GM12874 (cell line): ENCODE measurements around the gene LIN9.

Experiments
- TF ChIP-seq, protein P1 (sequence below): IDR thresholded peaks from 2 replicates; pipeline ENCODE4 v1.5.1; 2011; ENCODE audit warnings: low read depth, mild to moderate bottlenecking, control low read depth, low read length, moderate library complexity; ENCODE audit not compliant: insufficient read depth

The LIN9 gene

DNA sequence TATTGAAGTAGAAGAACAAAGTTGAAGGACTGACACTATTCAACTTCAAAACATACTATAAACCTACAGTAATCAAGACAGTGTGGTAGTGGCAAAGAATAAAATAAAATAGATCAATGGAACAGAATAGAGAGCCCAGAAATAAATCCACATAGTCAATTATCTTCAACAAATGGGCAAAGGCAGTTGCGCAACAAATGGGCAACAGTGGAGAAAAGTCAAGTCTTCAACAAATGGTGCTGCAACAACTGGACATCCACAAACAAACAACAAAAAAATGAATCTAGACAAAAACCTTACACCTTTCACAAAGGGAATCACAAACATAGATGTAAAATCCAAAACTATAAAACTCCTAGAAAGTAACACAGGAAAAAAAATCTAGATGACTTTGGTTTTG is 47.1 kb downstream of the LIN9 start:
- TF ChIP-seq, protein P1, sequence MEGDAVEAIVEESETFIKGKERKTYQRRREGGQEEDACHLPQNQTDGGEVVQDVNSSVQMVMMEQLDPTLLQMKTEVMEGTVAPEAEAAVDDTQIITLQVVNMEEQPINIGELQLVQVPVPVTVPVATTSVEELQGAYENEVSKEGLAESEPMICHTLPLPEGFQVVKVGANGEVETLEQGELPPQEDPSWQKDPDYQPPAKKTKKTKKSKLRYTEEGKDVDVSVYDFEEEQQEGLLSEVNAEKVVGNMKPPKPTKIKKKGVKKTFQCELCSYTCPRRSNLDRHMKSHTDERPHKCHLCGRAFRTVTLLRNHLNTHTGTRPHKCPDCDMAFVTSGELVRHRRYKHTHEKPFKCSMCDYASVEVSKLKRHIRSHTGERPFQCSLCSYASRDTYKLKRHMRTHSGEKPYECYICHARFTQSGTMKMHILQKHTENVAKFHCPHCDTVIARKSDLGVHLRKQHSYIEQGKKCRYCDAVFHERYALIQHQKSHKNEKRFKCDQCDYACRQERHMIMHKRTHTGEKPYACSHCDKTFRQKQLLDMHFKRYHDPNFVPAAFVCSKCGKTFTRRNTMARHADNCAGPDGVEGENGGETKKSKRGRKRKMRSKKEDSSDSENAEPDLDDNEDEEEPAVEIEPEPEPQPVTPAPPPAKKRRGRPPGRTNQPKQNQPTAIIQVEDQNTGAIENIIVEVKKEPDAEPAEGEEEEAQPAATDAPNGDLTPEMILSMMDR, result no peak

- TF ChIP-seq, protein P1, result no peak
These were observed 53.6 kb downstream of the LIN9 start for GRCh38 chr1:226255380-226255779.

DNA sequence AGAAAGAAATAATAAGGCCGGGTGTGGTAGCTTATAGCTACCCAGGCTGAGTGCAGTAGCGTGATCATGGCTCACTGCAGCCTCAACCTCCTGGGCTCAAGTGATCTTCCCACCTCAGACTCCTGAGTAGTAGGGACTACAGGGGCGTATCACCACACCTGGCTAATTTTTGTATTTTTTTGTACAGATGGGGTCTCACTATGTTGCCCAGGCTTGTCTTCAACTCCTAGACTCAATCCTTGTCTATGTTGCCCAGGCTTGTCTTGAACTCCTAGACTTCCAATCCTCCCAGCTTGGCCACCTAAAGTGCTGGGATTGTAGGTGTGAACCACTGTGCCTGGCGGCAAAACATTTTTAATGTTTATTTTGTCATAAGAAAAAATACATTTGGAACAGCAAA is 55.0 kb downstream of the LIN9 start:
- TF ChIP-seq, protein P1, result no peak

- TF ChIP-seq, protein P1, result no peak
These were observed 58.5 kb downstream of the LIN9 start for GRCh38 chr1:226250511-226250910.

DNA sequence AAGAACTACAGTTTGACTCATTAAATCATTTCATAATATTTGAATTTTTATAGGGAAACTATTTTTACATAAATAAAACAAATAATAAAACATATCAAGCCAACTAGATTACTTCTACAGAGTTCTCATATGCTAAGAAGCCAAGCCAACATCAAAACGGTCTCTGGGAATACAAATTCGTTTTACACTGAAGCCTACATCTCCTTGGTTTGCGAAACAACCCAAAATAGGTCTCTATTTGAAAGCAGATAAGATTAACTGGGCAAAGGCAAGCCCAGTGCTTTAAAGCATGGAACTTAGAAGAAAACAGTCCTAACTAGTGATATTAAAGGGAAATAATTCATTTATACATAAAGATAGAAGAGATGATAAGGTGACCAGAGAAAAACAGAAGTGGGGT is 60.2 kb downstream of the LIN9 start:
- TF ChIP-seq, protein P1, result no peak

GRCh38 chr1:226248091-226248490 is 60.9 kb downstream of the LIN9 start:
- TF ChIP-seq, protein P1, result no peak

- TF ChIP-seq, protein P1, result no peak
These were observed 69.5 kb downstream of the LIN9 start for GRCh38 chr1:226239421-226239820.

DNA sequence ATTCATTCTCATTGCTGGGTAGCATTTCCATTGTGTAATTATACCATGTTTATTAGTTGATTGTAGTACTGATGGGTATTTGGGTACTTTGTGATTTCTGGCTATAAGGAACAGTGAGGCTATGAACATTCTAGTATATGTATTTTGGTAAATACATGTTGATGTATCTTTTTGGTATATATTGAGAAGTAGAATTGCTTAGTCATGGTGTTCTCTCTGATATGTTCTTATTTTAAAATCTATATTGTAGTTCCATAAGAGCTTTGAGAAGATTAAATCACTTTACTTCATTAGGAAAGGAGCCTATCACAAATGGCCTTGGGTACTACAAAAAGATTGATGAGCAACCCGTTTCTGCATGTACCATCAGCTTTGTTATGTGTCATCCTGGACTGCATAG is 72.1 kb downstream of the LIN9 start:
- TF ChIP-seq, protein P1, result no peak
